Neural progenitor cell (in vitro differentiated cells): Measurements from ENCODE around the gene TMEM94. TPM values are rescaled to one million over a fixed set of nuclear protein-coding genes. Genes with fewer than 3 reads are reported as not detected.

Source experiments
- DNase-seq: peaks from one replicate; pipeline ENCODE4 v3.0.0-alpha.2; 2016; ENCODE audit warnings: low spot score
- H2AFZ ChIP-seq: fragments of 200-600 bp; sonication (generic); replicated peaks from 2 replicates; pipeline ENCODE4 v1.6.1; 2016; ENCODE audit warnings: antibody characterized with exemption
- H3F3A ChIP-seq: fragments of 200-600 bp; sonication (generic); 2 replicates; pipeline ENCODE4 v1.6.1; 2016; ENCODE audit warnings: antibody characterized with exemption, low read depth
- H3K27ac ChIP-seq: fragments of 200-600 bp; sonication (generic); 2 replicates; pipeline ENCODE4 v1.5.1; 2016; ENCODE audit warnings: mild to moderate bottlenecking
- H3K27me3 ChIP-seq: fragments of 200-600 bp; sonication (generic); 2 replicates; pipeline ENCODE4 v1.6.1; 2016; ENCODE audit warnings: mild to moderate bottlenecking, moderate library complexity
- H3K36me3 ChIP-seq: fragments of 200-600 bp; sonication (generic); 2 replicates; pipeline ENCODE4 v1.5.1; 2016
- H3K4me1 ChIP-seq: fragments of 200-600 bp; sonication (generic); 2 replicates; pipeline ENCODE4 v1.6.1; 2016; ENCODE audit warnings: mixed run types
- H3K4me2 ChIP-seq: fragments of 200-600 bp; sonication (generic); 2 replicates; pipeline ENCODE4 v1.6.1; 2016
- H3K4me3 ChIP-seq: fragments of 200-600 bp; sonication (generic); 2 replicates; pipeline ENCODE4 v1.5.1; 2016
- H3K79me2 ChIP-seq: fragments of 200-600 bp; sonication (generic); 2 replicates; pipeline ENCODE4 v1.6.1; 2016; ENCODE audit warnings: low read depth
- H3K9ac ChIP-seq: fragments of 200-600 bp; sonication (generic); 2 replicates; pipeline ENCODE4 v1.6.1; 2016
- H3K9me3 ChIP-seq: fragments of 200-600 bp; sonication (generic); 2 replicates; pipeline ENCODE4 v1.5.1; 2016; ENCODE audit warnings: low read depth
- H4K20me1 ChIP-seq: fragments of 200-600 bp; sonication (generic); 2 replicates; pipeline ENCODE4 v1.6.1; 2016; ENCODE audit warnings: low read depth
- H3K27ac Mint-ChIP-seq: 3 replicates; pipeline ENCODE4 v1.8.0; 2021; ENCODE audit warnings: mixed read lengths
- H3K27me3 Mint-ChIP-seq: 2 replicates; pipeline ENCODE4 v1.8.0; 2022; ENCODE audit warnings: low read depth, mild to moderate bottlenecking, inconsistent platforms, moderate library complexity, mixed read lengths; ENCODE audit not compliant: insufficient read depth
- H3K36me3 Mint-ChIP-seq: 3 replicates; pipeline ENCODE4 v1.8.0; 2021; ENCODE audit warnings: mixed read lengths
- H3K4me1 Mint-ChIP-seq: 3 replicates; pipeline ENCODE4 v1.8.0; 2021; ENCODE audit warnings: mixed read lengths
- H3K4me3 Mint-ChIP-seq: 3 replicates; pipeline ENCODE4 v1.8.0; 2021; ENCODE audit warnings: mild to moderate bottlenecking, moderate library complexity, mixed read lengths
- H3K9me3 Mint-ChIP-seq: 3 replicates; pipeline ENCODE4 v1.8.0; 2020; ENCODE audit warnings: mixed read lengths
- EZH2 ChIP-seq: fragments of 200-600 bp; sonication (generic); IDR thresholded peaks from 2 replicates; pipeline ENCODE4 v1.6.1; 2017; ENCODE audit warnings: antibody characterized with exemption, mild to moderate bottlenecking, moderate library complexity
- EZH2phosphoT487 ChIP-seq: fragments of 200-600 bp; sonication (generic); IDR thresholded peaks from 2 replicates; pipeline ENCODE4 v1.6.1; 2017; ENCODE audit warnings: antibody characterized with exemption
- total RNA-seq: library from RNA; depleted of rRNA; stranded (reverse); fragments of >200 nt; gene quantifications from 2 replicates; pipeline ENCODE4 v1.2.3, GENCODE V29; 2015; ENCODE audit warnings: low replicate concordance
- TF ChIP-seq, protein P1 (sequence below): fragments of 200-600 bp; sonication (generic); IDR thresholded peaks from 2 replicates; pipeline ENCODE4 v1.5.1; 2017; ENCODE audit warnings: antibody characterized with exemption, mild to moderate bottlenecking

Gene TMEM94
- total RNA-seq, 1 donor from 2014 or later, result 23.6 TPM

DNA sequence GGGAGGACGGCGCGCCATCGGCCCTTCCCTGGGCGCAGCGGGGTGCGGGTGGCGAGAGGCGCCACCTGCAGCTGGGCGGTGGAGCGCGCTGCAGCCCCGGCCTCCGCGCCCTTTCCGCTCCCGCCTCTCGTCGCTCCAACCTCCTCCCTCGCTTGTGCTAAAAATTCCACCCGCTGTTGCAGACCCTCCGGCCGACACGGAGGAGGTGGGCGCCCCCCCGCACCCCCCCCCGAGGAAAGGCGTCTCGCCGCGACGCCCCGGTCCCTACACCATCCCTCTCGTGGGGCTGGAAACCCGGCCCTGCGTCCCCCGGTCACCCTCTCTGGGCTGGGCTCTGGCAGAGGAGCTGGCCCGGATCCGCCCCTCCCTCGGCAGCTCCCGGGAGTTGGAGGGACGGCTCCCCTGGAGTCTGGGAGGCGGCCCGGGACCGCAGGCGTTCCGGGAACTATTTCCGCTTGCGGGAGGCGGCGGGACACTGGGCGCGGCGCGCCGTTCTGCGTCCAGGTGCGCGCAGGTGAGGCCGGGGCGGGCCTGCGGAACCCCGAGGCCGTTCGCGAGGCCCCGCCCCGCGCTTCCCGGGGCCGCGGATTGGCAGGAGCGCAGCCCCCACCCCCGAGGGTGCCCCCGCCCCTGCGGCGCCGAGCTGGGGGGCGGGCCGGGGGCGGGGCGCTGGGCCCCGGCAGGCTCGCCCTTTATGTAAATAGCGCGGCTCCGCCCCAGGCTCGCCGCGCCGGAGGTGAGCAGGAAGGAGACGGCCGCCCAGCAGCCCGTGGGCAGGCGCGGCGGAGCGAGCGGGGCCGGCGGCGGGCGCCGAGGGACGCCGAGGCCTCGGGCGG lies 68.8 kb downstream of the TMEM94 start, which contains the start of gene LLGL2:
TSS of gene LLGL2 (plus strand) at position 728 of the 836 bp plus-strand sequence. CDS start 17,730 bp downstream, outside the sequence.
- peak within 1 kb of the TSS; percentile 97 for H3K4me2 ChIP-seq
- H3K4me1 ChIP-seq, result peaks cover 7% of the 10 kb centered on the region
- H2AFZ ChIP-seq, result peak within 1 kb of the TSS; percentile 66
- H3K9me3 ChIP-seq, result no peaks in the 10 kb centered on the region
- H3K27me3 ChIP-seq, result no peaks in the 10 kb centered on the region
- Mint-ChIP-seq H3K4me3 (peak within 1 kb of the TSS; percentile 77), H3K27ac (no peak within 1 kb of the TSS), H3K9me3 (no peaks in the 10 kb centered on the region), H3K27me3 (peaks cover 22% of the 10 kb centered on the region), H3K36me3 (peaks cover 8% of the 10 kb centered on the region), H3K4me1 (peaks cover 16% of the 10 kb centered on the region)
- H3K9ac ChIP-seq, result no peak within 1 kb of the TSS
- peaks cover 33% of the 10 kb centered on the region for H3F3A ChIP-seq
- no peak within 1 kb of the TSS for H3K27ac ChIP-seq
- peaks cover 42% of the 10 kb centered on the region for H4K20me1 ChIP-seq
- H3K79me2 ChIP-seq, result peaks cover 32% of the 10 kb centered on the region
- no peaks in the 10 kb centered on the region for H3K36me3 ChIP-seq
- peak within 1 kb of the TSS; percentile 87 for H3K4me3 ChIP-seq
- peak; percentile 95 for DNase-seq
- TF ChIP-seq, protein P1, sequence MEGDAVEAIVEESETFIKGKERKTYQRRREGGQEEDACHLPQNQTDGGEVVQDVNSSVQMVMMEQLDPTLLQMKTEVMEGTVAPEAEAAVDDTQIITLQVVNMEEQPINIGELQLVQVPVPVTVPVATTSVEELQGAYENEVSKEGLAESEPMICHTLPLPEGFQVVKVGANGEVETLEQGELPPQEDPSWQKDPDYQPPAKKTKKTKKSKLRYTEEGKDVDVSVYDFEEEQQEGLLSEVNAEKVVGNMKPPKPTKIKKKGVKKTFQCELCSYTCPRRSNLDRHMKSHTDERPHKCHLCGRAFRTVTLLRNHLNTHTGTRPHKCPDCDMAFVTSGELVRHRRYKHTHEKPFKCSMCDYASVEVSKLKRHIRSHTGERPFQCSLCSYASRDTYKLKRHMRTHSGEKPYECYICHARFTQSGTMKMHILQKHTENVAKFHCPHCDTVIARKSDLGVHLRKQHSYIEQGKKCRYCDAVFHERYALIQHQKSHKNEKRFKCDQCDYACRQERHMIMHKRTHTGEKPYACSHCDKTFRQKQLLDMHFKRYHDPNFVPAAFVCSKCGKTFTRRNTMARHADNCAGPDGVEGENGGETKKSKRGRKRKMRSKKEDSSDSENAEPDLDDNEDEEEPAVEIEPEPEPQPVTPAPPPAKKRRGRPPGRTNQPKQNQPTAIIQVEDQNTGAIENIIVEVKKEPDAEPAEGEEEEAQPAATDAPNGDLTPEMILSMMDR, result peak; percentile 47
- TF ChIP-seq EZH2phosphoT487 (no peak), EZH2 (no peak)

DNA sequence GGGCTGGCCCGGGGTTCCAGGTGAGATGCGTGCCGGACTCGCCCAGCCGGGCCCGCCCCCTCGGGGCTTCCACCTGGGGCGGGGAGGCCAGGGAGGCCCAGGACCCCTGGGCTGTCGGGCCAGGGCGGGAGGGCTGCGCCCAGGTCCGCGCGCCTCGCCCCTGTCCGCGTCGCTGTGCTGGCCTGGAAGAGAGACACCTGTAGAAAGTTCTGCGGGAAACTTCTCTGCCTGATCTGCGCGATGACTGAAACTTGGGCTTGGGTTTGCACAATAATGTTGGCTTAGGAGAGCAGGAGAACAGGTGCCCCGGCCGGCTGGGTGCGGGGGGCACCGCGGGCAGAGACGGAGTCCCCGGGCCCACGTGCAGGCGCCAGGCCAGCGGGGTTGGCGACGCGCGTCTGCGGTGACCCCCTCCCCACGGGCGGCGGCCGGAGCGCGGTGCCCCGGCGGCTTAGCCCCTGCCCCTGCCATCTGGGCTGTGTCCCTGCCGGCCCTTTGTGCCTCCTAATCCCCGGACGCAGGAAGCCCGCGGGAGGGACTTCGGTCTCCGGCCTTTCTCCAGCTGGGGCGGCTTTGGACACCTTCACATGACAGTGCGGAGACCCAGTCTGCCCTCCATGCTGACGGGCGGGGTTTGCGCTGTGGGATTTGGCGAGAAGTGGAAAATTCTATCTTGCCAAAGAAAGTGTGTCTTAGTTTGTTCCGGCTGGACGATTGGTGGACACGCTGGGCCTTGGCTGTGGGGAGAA lies 69.5 kb downstream of the TMEM94 start:
- H3F3A ChIP-seq, result peaks cover 33% of the 10 kb centered on the region
- DNase-seq, result peak; percentile 93
- H3K9me3 Mint-ChIP-seq, result no peaks in the 10 kb centered on the region
- peak; percentile 38 for TF ChIP-seq EZH2
- TF ChIP-seq, protein P1, result no peak
- no peak for TF ChIP-seq EZH2phosphoT487
- peaks cover 8% of the 10 kb centered on the region for H3K36me3 Mint-ChIP-seq
- no peak overlapping the region for H3K9ac ChIP-seq
- H3K4me1 ChIP-seq, result peaks cover 7% of the 10 kb centered on the region
- H3K4me1 Mint-ChIP-seq, result peaks cover 21% of the 10 kb centered on the region
- peaks cover 47% of the 10 kb centered on the region for H4K20me1 ChIP-seq
- peak overlapping the region; percentile 97 for H3K4me2 ChIP-seq
- H3K27ac ChIP-seq, result no peak overlapping the region
- H3K27me3 Mint-ChIP-seq, result peaks cover 22% of the 10 kb centered on the region
- no peaks in the 10 kb centered on the region for H3K27me3 ChIP-seq
- no peak overlapping the region for H3K27ac Mint-ChIP-seq
- no peaks in the 10 kb centered on the region for H3K9me3 ChIP-seq
- H3K36me3 ChIP-seq, result no peaks in the 10 kb centered on the region
- peak overlapping the region; percentile 87 for H3K4me3 ChIP-seq
- H3K79me2 ChIP-seq, result peaks cover 32% of the 10 kb centered on the region
- H3K4me3 Mint-ChIP-seq, result peak overlapping the region; percentile 77
- peak overlapping the region; percentile 23 for H2AFZ ChIP-seq

DNA sequence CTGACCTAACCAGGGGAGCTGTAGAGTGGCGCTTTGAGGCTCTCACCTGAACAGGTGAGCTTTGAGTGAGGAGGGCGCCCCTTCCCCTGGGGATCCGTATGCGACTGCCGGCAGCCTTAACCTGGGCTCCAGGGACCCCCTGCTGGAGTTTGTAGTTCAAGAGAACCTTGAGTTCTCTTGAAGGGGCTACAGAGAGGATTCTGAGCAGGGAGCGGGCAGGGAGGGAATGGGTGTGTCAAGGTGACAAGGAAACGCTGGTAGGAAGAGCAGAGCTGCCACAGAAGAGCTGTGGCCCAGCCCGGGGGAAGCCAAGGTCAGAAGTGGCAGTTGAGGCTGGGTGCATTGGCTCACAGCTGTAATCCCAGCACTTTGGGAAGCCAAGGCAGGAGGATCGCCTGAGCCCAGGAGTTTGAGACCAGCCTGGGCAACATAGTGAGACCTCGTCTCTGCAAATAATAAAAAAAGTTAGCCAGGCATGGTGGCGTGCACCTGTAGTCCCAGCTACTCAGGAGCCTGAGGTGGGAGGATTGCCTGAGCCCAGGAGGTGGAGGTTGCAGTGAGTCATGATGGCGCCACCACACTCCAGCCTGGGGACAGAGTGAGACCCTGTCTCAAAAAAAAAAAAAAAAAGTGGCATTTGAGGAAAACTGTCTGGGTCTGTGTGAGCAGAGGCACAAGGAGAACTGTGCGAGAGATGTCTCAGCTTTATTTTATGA lies 70.3 kb downstream of the TMEM94 start:
- no peak overlapping the region for H3K9ac ChIP-seq
- no peak overlapping the region for H3K27ac Mint-ChIP-seq

More for the DNA sequence above, 70.3 kb downstream of the TMEM94 start:
- H3K4me1 ChIP-seq, result peaks cover 7% of the 10 kb centered on the region
- H3K4me2 ChIP-seq, result peak overlapping the region; percentile 97
- H3K27me3 Mint-ChIP-seq, result peaks cover 22% of the 10 kb centered on the region
- peak overlapping the region; percentile 87 for H3K4me3 ChIP-seq
- H3K36me3 ChIP-seq, result no peaks in the 10 kb centered on the region
- H3K79me2 ChIP-seq, result peaks cover 32% of the 10 kb centered on the region
- no peaks in the 10 kb centered on the region for H3K9me3 ChIP-seq
- peaks cover 51% of the 10 kb centered on the region for H4K20me1 ChIP-seq
- peaks cover 22% of the 10 kb centered on the region for H3K4me1 Mint-ChIP-seq
- H3F3A ChIP-seq, result peaks cover 33% of the 10 kb centered on the region
- H3K27ac ChIP-seq, result no peak overlapping the region
- no peaks in the 10 kb centered on the region for H3K9me3 Mint-ChIP-seq
- H3K36me3 Mint-ChIP-seq, result peaks cover 8% of the 10 kb centered on the region
- H3K27me3 ChIP-seq, result no peaks in the 10 kb centered on the region
- peak; percentile 42 for DNase-seq
- TF ChIP-seq EZH2, result no peak
- no peak for TF ChIP-seq EZH2phosphoT487
- TF ChIP-seq, protein P1, result no peak
- peak overlapping the region; percentile 75 for H3K4me3 Mint-ChIP-seq
- no peak overlapping the region for H2AFZ ChIP-seq
